GM12878 (cell line): ENCODE results near the gene APOC1. TPM values are rescaled to one million over a fixed set of nuclear protein-coding genes. Genes with fewer than 3 reads are reported as not detected.

ENCODE experiments used
- BCLAF1 ChIP-seq: fragments of 450-650 bp; IDR thresholded peaks from 2 replicates; pipeline ENCODE4 v1.6.1; 2017; ENCODE audit warnings: antibody characterized with exemption, mild to moderate bottlenecking, moderate library complexity
- BHLHE40 ChIP-seq, 2 experiments: fragments of 450-650 bp in 1 of 2; IDR thresholded peaks; 2 replicates each; pipeline ENCODE4 v1.6.1; 2011 to 2017; ENCODE audit warnings: low read depth in 2 of 2, borderline replicate concordance in 1 of 2, improper control_type of control experiment in 1 of 2, low read length in 1 of 2, mild to moderate bottlenecking in 1 of 2
- BRCA1 ChIP-seq: IDR thresholded peaks from 2 replicates; pipeline ENCODE4 v1.6.1; 2011; ENCODE audit warnings: low read depth, low read length, improper control_type of control experiment
- CHD1 ChIP-seq: IDR thresholded peaks from 2 replicates; pipeline ENCODE4 v1.6.1; 2012; ENCODE audit warnings: low read depth, low read length, improper control_type of control experiment
- E2F4 ChIP-seq: IDR thresholded peaks from 2 replicates; pipeline ENCODE4 v1.6.1; 2012; ENCODE audit warnings: low read depth, low read length, improper control_type of control experiment
- E2F8 ChIP-seq: fragments of 450-650 bp; IDR thresholded peaks from 2 replicates; pipeline ENCODE4 v1.6.1; 2018; ENCODE audit warnings: mild to moderate bottlenecking, low read depth, moderate library complexity; ENCODE audit not compliant: partially characterized antibody
- ETV6 ChIP-seq, 2 experiments: fragments of 450-650 bp in 1 of 2; IDR thresholded peaks in 1 of 2; conservative IDR thresholded peaks in 1 of 2; 2 replicates each; pipeline ENCODE4 v1.6.1; 2014; ENCODE audit warnings: antibody characterized with exemption in 1 of 2, borderline replicate concordance in 1 of 2, low read depth in 1 of 2, mild to moderate bottlenecking in 1 of 2, moderate library complexity in 1 of 2
- FOXM1 ChIP-seq: IDR thresholded peaks from 2 replicates; pipeline ENCODE4 v1.6.1; 2012; ENCODE audit warnings: low read depth, mild to moderate bottlenecking, inconsistent platforms, low read length, moderate library complexity
- GATAD2B ChIP-seq: fragments of 450-650 bp; conservative IDR thresholded peaks from 2 replicates; pipeline ENCODE4 v1.6.1; 2017; ENCODE audit warnings: low read depth, mild to moderate bottlenecking, moderate library complexity
- HDGF ChIP-seq: fragments of 450-650 bp; IDR thresholded peaks from 2 replicates; pipeline ENCODE4 v1.6.1; 2016; ENCODE audit warnings: antibody characterized with exemption
- IRF3 ChIP-seq: fragments of 450-650 bp; IDR thresholded peaks from 2 replicates; pipeline ENCODE4 v1.6.1; 2014; ENCODE audit warnings: mild to moderate bottlenecking
- JUND ChIP-seq: IDR thresholded peaks from 2 replicates; pipeline ENCODE4 v1.6.1; 2012; ENCODE audit warnings: low read depth, mild to moderate bottlenecking, low read length, improper control_type of control experiment, moderate library complexity
- PBX3 ChIP-seq: IDR thresholded peaks from 2 replicates; pipeline ENCODE4 v1.6.1; 2011; ENCODE audit warnings: mild to moderate bottlenecking, low read depth, low read length, moderate library complexity; ENCODE audit not compliant: insufficient replicate concordance
- PKNOX1 ChIP-seq: fragments of 450-650 bp; IDR thresholded peaks from 2 replicates; pipeline ENCODE4 v1.6.1; 2016; ENCODE audit warnings: mild to moderate bottlenecking
- RB1 ChIP-seq: fragments of 450-650 bp; formaldehyde crosslinking; IDR thresholded peaks from 2 replicates; pipeline ENCODE4 v1.6.1; 2017; ENCODE audit warnings: mild to moderate bottlenecking, borderline replicate concordance
- SREBF1 ChIP-seq: IDR thresholded peaks from 2 replicates; pipeline ENCODE4 v1.6.1; 2012; ENCODE audit warnings: mild to moderate bottlenecking, low read length
- TARDBP ChIP-seq: IDR thresholded peaks from 2 replicates; pipeline ENCODE4 v1.6.1; 2016; ENCODE audit warnings: borderline replicate concordance
- YBX1 ChIP-seq: fragments of 450-650 bp; IDR thresholded peaks from 2 replicates; pipeline ENCODE4 v1.6.1; 2016; ENCODE audit warnings: antibody characterized with exemption
- polyA plus RNA-seq, 11 experiments: library from polyadenylated mRNA; depleted of rRNA in 4 of 11; unstranded in 6 of 11; stranded (reverse) in 5 of 11; fragments of >200 nt; fragmentation: Nextera tagmentation in 4 of 11; fragmentation: Illumina TruSeq in 1 of 11; extraction: Ambion mirVana in 4 of 11; extraction: Trizol in 1 of 11; gene quantifications; 1 replicate in 1 of 11; 2 replicates in 10 of 11; pipeline versions ENCODE4 v1.2.1 to v1.2.3, GENCODE V29; 2011 to 2016; ENCODE audit warnings: inconsistent platforms in 2 of 11, missing spikeins in 2 of 11, low read depth in 1 of 11
- total RNA-seq, 4 experiments: library from RNA; depleted of rRNA in 3 of 4; stranded (reverse); fragments of >200 nt in 3 of 4; fragmentation: Illumina TruSeq in 1 of 4; extraction: Trizol in 1 of 4; gene quantifications; 2 replicates each; pipeline versions ENCODE4 v1.2.1 to v1.2.3, GENCODE V29; 2013 to 2021

APOC1 gene
- total and polyA plus RNA-seq, 10 of the 15 experiments (the other 5 are each of a cell fraction or from before 2014, with no cell fraction given) = 0.73 to 4.0 (median 2.6) TPM

GRCh38 chr19:44891016-44891882 lies 23.2 kb upstream of the APOC1 start, which contains the start of gene TOMM40 (continued):
- TF ChIP-seq PKNOX1 (no peak; the same call in 1 of the 2 replicates), CHD1 (no peak), YBX1 (no peak), RB1 (peak; percentile 55; the same call in 1 of the 2 replicates), ETV6 (conservative IDR thresholded peaks at IDR 0.05 in 1 of 2, IDR thresholded peaks at IDR 0.05 in 1 of 2; ENCODE audit: borderline replicate concordance in 1 of 2, low read depth in 1 of 2) (no peak), IRF3 (0 out of 2 replicates have a peak, but pooled peaks have one; percentile 43), BCLAF1 (no peak), PBX3 (no peak), TARDBP (no peak), BHLHE40 (IDR thresholded peaks at IDR 0.05; ENCODE audit: borderline replicate concordance in 1 of 2, low read depth in 2 of 2, low read length in 1 of 2) (peak in 1 of 2 experiments; percentile 74; a peak in 2 of 4 replicates), SREBF1 (no peak; the same call in 1 of the 2 replicates), FOXM1 (no peak), E2F8 (no peak), JUND (no peak), E2F4 (no peak), BRCA1 (no peak), HDGF (no peak), GATAD2B (peak; percentile 84)
